ENCODE results near the gene PRR33.
A peak's percentile ranks its signal among the peaks of the same experiment; 100 is the strongest.

PRR33 gene

DNA sequence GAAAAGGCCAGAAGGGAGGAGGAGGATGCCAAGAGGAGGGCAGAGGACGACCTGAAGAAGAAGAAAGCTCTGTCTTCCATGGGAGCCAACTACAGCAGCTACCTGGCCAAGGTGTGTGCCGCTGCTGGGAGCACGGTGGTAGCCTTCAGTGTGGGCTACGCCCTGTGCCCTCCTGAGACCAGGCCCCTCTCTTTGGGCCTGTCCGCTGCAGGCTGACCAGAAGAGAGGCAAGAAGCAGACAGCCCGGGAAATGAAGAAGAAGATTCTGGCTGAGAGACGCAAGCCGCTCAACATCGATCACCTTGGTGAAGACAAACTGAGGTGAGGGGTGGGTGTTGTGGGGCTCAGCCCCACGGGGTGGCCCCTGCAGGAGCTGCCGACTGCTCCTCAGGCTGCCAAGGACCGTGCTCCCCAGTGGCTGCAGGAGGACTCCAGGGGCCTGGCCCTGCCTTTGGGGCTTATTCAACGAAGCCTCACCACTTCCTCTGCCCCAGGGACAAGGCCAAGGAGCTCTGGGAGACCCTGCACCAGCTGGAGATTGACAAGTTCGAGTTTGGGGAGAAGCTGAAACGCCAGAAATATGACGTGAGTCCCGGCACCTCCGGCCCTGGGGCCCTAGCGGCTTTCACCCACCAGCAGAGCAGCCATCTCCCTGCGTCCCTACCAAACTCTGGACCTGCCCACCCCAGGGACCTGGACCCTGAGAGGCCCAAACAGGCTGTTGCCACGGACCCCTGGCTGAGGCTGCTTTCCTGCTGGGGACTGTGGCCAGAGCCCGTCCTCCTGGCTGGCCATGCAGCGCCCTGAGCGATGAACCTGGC, 42.9 kb upstream of the PRR33 start:
- TF ChIP-seq SPI1 (IDR thresholded peaks at IDR 0.05; ENCODE audit: low read depth, low read length) (no peak), POLR2AphosphoS5 (IDR thresholded peaks at IDR 0.05; ENCODE audit: low read depth, low read length) (no peak), POU2F2 (IDR thresholded peaks at IDR 0.05; ENCODE audit: low read depth, low read length) (no peak), POLR2A (IDR thresholded peaks at IDR 0.05; ENCODE audit: low read depth, low read length) (no peak), TAF1 (IDR thresholded peaks at IDR 0.05; ENCODE audit: low read depth, low read length) (no peak), PAX5 (IDR thresholded peaks at IDR 0.05; ENCODE audit: insufficient read depth, low read length, severe bottlenecking) (no peak)
- DNase-seq (ENCODE audit: insufficient read length, low spot score) (peak; percentile 28), FAIRE-seq (no peak)

DNA sequence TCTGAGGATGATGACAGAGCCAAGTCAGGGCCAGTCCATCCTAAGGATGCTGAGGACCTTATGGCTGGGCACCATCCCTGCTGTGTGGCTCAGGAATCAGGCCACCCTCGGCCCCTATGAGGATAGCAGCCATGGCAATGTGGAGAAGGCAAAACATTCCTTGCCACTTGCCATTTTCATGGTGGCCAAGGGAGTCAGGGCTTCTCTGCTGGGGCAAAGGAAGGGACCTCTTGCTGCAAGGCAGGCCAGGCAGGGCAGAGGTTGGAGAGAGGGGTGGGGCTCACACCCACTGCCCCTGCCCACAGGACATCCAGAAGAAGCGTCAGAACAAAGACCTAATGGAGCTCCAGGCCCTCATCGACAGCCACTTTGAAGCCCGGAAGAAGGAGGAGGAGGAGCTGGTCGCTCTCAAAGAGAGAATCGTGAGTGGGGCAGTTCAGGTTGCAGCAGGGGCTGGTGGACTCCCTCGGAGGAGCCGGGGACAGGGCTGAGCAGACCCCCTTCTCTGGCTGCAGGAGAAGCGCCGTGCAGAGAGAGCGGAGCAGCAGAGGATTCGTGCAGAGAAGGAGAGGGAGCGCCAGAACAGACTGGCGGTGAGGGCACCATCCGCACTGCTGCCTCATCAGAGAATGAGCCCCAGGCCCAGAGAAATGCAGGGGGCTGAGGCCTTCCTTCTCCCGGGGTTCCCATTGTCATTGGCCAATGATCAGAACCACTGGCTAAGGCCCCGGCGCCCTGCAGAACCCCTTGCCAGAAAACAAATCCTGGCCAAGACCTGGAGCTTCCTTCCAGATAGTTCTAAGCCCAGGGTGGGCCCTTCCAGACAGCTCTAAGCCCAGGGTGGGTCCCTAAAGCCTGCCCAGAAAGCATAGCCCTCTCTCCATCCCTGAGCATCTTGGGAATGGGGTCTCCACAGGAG, 42.0 kb upstream of the PRR33 start:
- no peak for DNase-seq (ENCODE audit: insufficient read length, low spot score)
- TF ChIP-seq POLR2A (IDR thresholded peaks at IDR 0.05; ENCODE audit: low read depth, low read length) = no peak
- TF ChIP-seq TAF1 (IDR thresholded peaks at IDR 0.05; ENCODE audit: low read depth, low read length) = no peak
- no peak for TF ChIP-seq SPI1 (IDR thresholded peaks at IDR 0.05; ENCODE audit: low read depth, low read length)
- TF ChIP-seq POU2F2 (IDR thresholded peaks at IDR 0.05; ENCODE audit: low read depth, low read length) = no peak
- TF ChIP-seq POLR2AphosphoS5 (IDR thresholded peaks at IDR 0.05; ENCODE audit: low read depth, low read length) = no peak
- no peak for TF ChIP-seq PAX5 (IDR thresholded peaks at IDR 0.05; ENCODE audit: insufficient read depth, low read length, severe bottlenecking)
- FAIRE-seq = no peak

GRCh38 chr11:1932681-1933080, 41.0 kb upstream of the PRR33 start:
- no peak for TF ChIP-seq PAX5 (IDR thresholded peaks at IDR 0.05; ENCODE audit: insufficient read depth, low read length, severe bottlenecking)
- TF ChIP-seq POLR2AphosphoS5 (IDR thresholded peaks at IDR 0.05; ENCODE audit: low read depth, low read length) = no peak
- TF ChIP-seq POU2F2 (IDR thresholded peaks at IDR 0.05; ENCODE audit: low read depth, low read length) = no peak
- no peak for TF ChIP-seq SPI1 (IDR thresholded peaks at IDR 0.05; ENCODE audit: low read depth, low read length)
- TF ChIP-seq POLR2A (IDR thresholded peaks at IDR 0.05; ENCODE audit: low read depth, low read length) = no peak
- no peak for TF ChIP-seq TAF1 (IDR thresholded peaks at IDR 0.05; ENCODE audit: low read depth, low read length)
- DNase-seq (ENCODE audit: insufficient read length, low spot score) (no peak), FAIRE-seq (no peak)

GRCh38 chr11:1932105-1932480, 40.4 kb upstream of the PRR33 start:
- DNase-seq (ENCODE audit: insufficient read length, low spot score) (no peak), FAIRE-seq (no peak)

DNA sequence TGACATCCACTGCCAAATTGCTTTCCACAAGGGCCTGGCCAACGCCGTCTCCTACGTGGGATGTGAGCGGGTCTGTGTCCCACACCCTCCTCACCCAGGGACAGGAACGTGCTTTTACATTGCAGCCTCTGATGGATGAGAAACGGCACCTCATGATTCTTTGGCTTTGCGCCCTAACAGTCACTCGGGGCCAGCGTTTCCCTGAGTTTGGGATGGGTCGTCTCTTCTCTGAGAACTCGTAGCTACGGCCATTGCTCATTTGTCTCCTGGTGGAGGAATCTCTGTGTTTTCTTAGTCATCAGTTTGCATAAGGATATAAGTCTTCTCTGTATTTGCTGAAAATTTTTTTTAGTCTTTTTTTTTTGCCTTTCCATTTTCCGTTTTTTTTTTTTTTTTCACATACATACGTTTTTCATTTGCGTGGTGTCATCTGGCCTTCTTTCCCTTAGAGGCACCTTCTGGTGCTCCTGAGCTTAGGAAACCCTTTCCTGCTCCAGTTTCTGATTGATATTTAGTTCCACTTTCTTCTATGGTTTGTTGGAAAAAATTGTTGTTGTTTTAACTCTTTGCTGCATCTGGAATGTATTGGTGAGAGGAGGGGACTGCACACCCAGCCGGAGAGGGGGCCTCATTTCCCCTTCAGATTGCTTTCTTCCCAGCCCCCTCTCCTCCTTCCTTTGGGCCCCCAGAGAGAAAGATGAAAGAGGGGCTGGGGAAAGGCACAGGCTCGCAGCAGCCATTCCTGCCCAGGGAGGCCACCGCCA, 39.8 kb upstream of the PRR33 start:
- no peak for DNase-seq (ENCODE audit: insufficient read length, low spot score)
- TF ChIP-seq POLR2A (IDR thresholded peaks at IDR 0.05; ENCODE audit: low read depth, low read length) = no peak
- no peak for TF ChIP-seq PAX5 (IDR thresholded peaks at IDR 0.05; ENCODE audit: insufficient read depth, low read length, severe bottlenecking)
- no peak for TF ChIP-seq POLR2AphosphoS5 (IDR thresholded peaks at IDR 0.05; ENCODE audit: low read depth, low read length)
- no peak for TF ChIP-seq POU2F2 (IDR thresholded peaks at IDR 0.05; ENCODE audit: low read depth, low read length)
- TF ChIP-seq TAF1 (IDR thresholded peaks at IDR 0.05; ENCODE audit: low read depth, low read length) = no peak
- no peak for TF ChIP-seq SPI1 (IDR thresholded peaks at IDR 0.05; ENCODE audit: low read depth, low read length)
- FAIRE-seq = no peak

More at GRCh38 chr11:1932105-1932480, 40.4 kb upstream of the PRR33 start:
- no peak for TF ChIP-seq POU2F2 (IDR thresholded peaks at IDR 0.05; ENCODE audit: low read depth, low read length)
- TF ChIP-seq SPI1 (IDR thresholded peaks at IDR 0.05; ENCODE audit: low read depth, low read length) = no peak
- TF ChIP-seq POLR2AphosphoS5 (IDR thresholded peaks at IDR 0.05; ENCODE audit: low read depth, low read length) = no peak
- TF ChIP-seq PAX5 (IDR thresholded peaks at IDR 0.05; ENCODE audit: insufficient read depth, low read length, severe bottlenecking) = no peak
- TF ChIP-seq POLR2A (IDR thresholded peaks at IDR 0.05; ENCODE audit: low read depth, low read length) = no peak
- no peak for TF ChIP-seq TAF1 (IDR thresholded peaks at IDR 0.05; ENCODE audit: low read depth, low read length)

DNA sequence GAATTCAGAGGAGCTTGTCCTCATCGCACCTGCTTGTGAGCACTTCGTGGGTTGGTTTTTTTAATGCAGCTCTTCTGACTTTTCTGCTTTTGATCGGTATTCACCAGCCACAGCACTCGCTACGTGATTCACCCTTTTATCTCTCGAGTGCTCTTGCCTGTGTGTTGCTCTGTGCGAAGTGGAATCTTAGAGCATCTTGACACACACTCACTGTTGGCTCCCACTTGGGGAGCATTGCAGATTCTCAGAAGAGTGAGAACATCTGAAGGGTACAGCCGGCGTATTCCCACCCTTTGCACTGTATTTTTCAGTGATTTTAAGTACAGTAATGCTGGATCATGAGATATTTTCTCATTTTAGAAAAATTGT, 38.8 kb upstream of the PRR33 start:
- TF ChIP-seq POLR2A (IDR thresholded peaks at IDR 0.05; ENCODE audit: low read depth, low read length) (no peak), SPI1 (IDR thresholded peaks at IDR 0.05; ENCODE audit: low read depth, low read length) (no peak), POLR2AphosphoS5 (IDR thresholded peaks at IDR 0.05; ENCODE audit: low read depth, low read length) (no peak), TAF1 (IDR thresholded peaks at IDR 0.05; ENCODE audit: low read depth, low read length) (no peak), PAX5 (IDR thresholded peaks at IDR 0.05; ENCODE audit: insufficient read depth, low read length, severe bottlenecking) (no peak), POU2F2 (IDR thresholded peaks at IDR 0.05; ENCODE audit: low read depth, low read length) (no peak)
- no peak for DNase-seq (ENCODE audit: insufficient read length, low spot score)
- no peak for FAIRE-seq

- no peak for FAIRE-seq
- no peak for DNase-seq (ENCODE audit: insufficient read length, low spot score)
- TF ChIP-seq POLR2AphosphoS5 (IDR thresholded peaks at IDR 0.05; ENCODE audit: low read depth, low read length) (no peak), POLR2A (IDR thresholded peaks at IDR 0.05; ENCODE audit: low read depth, low read length) (no peak), POU2F2 (IDR thresholded peaks at IDR 0.05; ENCODE audit: low read depth, low read length) (no peak), PAX5 (IDR thresholded peaks at IDR 0.05; ENCODE audit: insufficient read depth, low read length, severe bottlenecking) (no peak), TAF1 (IDR thresholded peaks at IDR 0.05; ENCODE audit: low read depth, low read length) (no peak), SPI1 (IDR thresholded peaks at IDR 0.05; ENCODE audit: low read depth, low read length) (no peak)
These were observed 38.1 kb upstream of the PRR33 start for GRCh38 chr11:1929621-1930461.
